Measurements from ENCODE around the gene EXOSC3. TPM values are rescaled to one million over a fixed set of nuclear protein-coding genes. Genes with fewer than 3 reads are reported as not detected.
A peak's percentile ranks its signal among the peaks of the same experiment; 100 is the strongest.

Gene EXOSC3
- total and polyA plus RNA-seq, 2 of the 13 experiments (the other 11 are each of a cell fraction or from before 2014, with no cell fraction given): 17.5 to 68.7 TPM

DNA sequence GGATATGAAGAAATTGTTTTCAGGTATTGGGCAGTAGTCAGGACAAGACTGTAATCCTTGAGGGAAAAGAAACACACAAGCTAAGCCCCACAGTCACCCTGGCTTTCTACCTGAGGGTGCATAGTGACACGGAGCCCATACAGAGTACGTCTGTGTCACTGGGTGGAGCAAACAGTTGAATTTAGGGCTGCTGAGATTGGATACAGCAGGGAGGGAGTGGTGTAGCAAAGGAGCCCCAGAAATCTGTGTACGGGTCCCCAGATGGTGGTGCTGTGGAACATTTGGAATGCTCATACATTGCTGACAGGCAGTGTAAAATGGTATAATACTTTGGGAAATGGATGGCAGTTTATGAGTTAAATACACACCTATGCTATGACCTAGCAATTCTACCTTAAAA, 26.1 kb downstream of the EXOSC3 start:
- intact Hi-C loops (cut with micrococcal nuclease; ENCODE audit: unreplicated experiment) (no loop called here), in situ Hi-C loops (cut with HindIII; ENCODE audit: extremely low pct_ligation_motif_present, low pct_unique_long_range_greater_than_20kb) (no loop called here)
- Histone ChIP-seq H3K27ac (ENCODE audit: extremely low read length, insufficient read depth, low read length) (no peak overlapping the region), H3K4me1 (ENCODE audit: insufficient read depth, low read length) (peaks cover 25% of the 10 kb centered on the region), H3K36me3 (replicated peaks in 1 of 2; ENCODE audit: control insufficient read depth in 1 of 2, insufficient read depth in 2 of 2, low read length in 2 of 2) (peaks cover 2% of the 10 kb centered on the region in 2 experiments; a peak in 1 of 5 replicates), H3K9ac (ENCODE audit: insufficient read depth, low read depth, low read length) (no peak overlapping the region), H3K79me2 (ENCODE audit: insufficient read depth, low read length) (peaks cover 8% of the 10 kb centered on the region), H3K4me3 (replicated peaks in 1 of 3; ENCODE audit: insufficient read depth in 1 of 3, low read depth in 2 of 3, low read length in 3 of 3) (no peak overlapping the region), H2AFZ (ENCODE audit: low read length) (no peak overlapping the region), H4K20me1 (ENCODE audit: insufficient read depth, low read length) (no peaks in the 10 kb centered on the region), H3K9me3 (ENCODE audit: low read length) (no peaks in the 10 kb centered on the region), H3K4me2 (ENCODE audit: low read depth, low read length) (no peak overlapping the region), H3K27me3 (ENCODE audit: control insufficient read depth in 1 of 2, insufficient read depth in 2 of 2, low read length in 2 of 2) (no peaks in the 10 kb centered on the region)
- CTCF ChIA-PET (ENCODE audit: low intra/inter-chr PET ratio, low total read pairs): no interaction called here
- TF ChIP-seq ZNF253 (CRISPR knock-in tag; IDR thresholded peaks at IDR 0.05; ENCODE audit: borderline replicate concordance): no peak
- TF ChIP-seq ZNF569 (CRISPR knock-in tag; IDR thresholded peaks at IDR 0.05; ENCODE audit: borderline replicate concordance): no peak
- TF ChIP-seq TCF12 (IDR thresholded peaks at IDR 0.05): no peak
- no peak for TF ChIP-seq TCF12 (CRISPR knock-in tag; IDR thresholded peaks at IDR 0.05)
- DNase-seq (ENCODE audit: low spot score) (no peak), ATAC-seq (no peak), FAIRE-seq (no peak)
- BruUV-seq (replicated peaks): no TSS peak
- 94% methylated on average over 3 of the region's 3 CpGs for WGBS (ENCODE audit: low lambda C conversion rate)
- POLR2A ChIA-PET: no interaction called here

DNA sequence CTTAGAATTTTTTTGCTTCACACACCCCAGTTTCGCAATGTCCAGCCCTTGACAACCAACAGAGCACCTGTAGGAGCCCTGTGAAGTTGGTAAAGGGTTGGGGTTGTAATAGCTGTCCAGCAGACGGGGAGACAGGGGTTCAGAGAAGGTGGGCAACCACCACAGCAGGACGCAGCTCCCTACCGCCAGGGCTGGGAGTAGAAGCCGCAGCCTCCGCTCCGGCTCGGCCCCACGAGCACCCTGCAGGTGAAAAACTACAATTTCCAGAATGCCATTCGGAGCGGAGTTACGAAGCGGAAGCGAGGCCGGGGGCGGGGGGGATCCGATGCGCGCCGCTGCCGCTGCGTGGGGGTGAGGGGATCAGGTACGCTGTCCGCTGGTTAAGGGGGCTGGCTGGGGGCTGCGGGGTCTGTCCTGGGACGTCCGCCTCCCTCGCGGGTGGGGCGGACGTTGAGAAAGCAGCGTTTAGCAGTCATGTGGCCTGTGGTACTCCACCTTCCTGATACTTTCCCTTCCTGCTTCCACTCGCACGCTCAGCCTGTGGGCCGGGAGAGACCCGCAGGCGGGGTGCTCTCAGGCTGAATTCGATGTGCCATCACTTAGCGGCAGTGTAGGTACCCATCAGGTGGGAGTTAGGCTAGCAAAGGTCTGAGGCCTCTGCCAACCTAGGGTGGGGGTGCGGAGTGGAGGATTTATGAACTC, 31.2 kb downstream of the EXOSC3 start, which contains the start of gene TRMT10B:
TSS of gene TRMT10B (plus strand) at position 317 of the 702 bp plus-strand sequence. CDS start 8,127 bp downstream, outside the sequence.
- Histone ChIP-seq H3K27me3 (ENCODE audit: control insufficient read depth in 1 of 2, insufficient read depth in 2 of 2, low read length in 2 of 2) (peaks cover 0 to 1% of the 10 kb centered on the region in 2 experiments; a peak in 3 of 5 replicates), H3K27ac (ENCODE audit: extremely low read length, insufficient read depth, low read length) (no peak within 1 kb of the TSS), H4K20me1 (ENCODE audit: insufficient read depth, low read length) (no peaks in the 10 kb centered on the region), H3K4me1 (ENCODE audit: insufficient read depth, low read length) (peaks cover 23% of the 10 kb centered on the region), H3K36me3 (replicated peaks in 1 of 2; ENCODE audit: control insufficient read depth in 1 of 2, insufficient read depth in 2 of 2, low read length in 2 of 2) (peaks cover 2% of the 10 kb centered on the region in 2 experiments; a peak in 1 of 5 replicates), H3K4me2 (ENCODE audit: low read depth, low read length) (peak within 1 kb of the TSS; percentile 85), H3K79me2 (ENCODE audit: insufficient read depth, low read length) (peaks cover 9% of the 10 kb centered on the region), H3K9ac (ENCODE audit: insufficient read depth, low read depth, low read length) (peak within 1 kb of the TSS; percentile 80), H3K9me3 (ENCODE audit: low read length) (no peaks in the 10 kb centered on the region), H2AFZ (ENCODE audit: low read length) (peak within 1 kb of the TSS; percentile 93), H3K4me3 (replicated peaks in 1 of 3; ENCODE audit: insufficient read depth in 1 of 3, low read depth in 2 of 3, low read length in 3 of 3) (peak within 1 kb of the TSS; percentile 84 to 90 (median 89))
- FAIRE-seq (peak; percentile 8), ATAC-seq (peak; percentile 98), DNase-seq (ENCODE audit: low spot score) (peak; percentile 61)
- in situ Hi-C loops (cut with HindIII; ENCODE audit: extremely low pct_ligation_motif_present, low pct_unique_long_range_greater_than_20kb) (no loop called here), intact Hi-C loops (cut with micrococcal nuclease; ENCODE audit: unreplicated experiment) (loop anchor here (1.0 kb wide), 1 partner anchor 47 kb away; the partner anchor contains the start of gene DCAF10)
- POLR2A ChIA-PET: interaction anchor here (0.7 to 1.1 kb wide), 5 partner anchors 31 to 607 kb away, joined by 3 to 6 read pairs (median 3); partner anchors contain the start of genes DCAF10 and EXOSC3
- WGBS (ENCODE audit: low lambda C conversion rate): 3% methylated on average over 31 of the region's 40 CpGs
- CTCF ChIA-PET (ENCODE audit: low intra/inter-chr PET ratio, low total read pairs): no interaction called here
- BruUV-seq (replicated peaks): TSS peak; percentile 82
- no peak for TF ChIP-seq KLF11 (CRISPR knock-in tag; IDR thresholded peaks at IDR 0.05)
- TF ChIP-seq NRL (CRISPR knock-in tag; IDR thresholded peaks at IDR 0.05; ENCODE audit: borderline replicate concordance): peak; percentile 49; the same call in 1 of the 2 replicates
- TF ChIP-seq, protein P1, sequence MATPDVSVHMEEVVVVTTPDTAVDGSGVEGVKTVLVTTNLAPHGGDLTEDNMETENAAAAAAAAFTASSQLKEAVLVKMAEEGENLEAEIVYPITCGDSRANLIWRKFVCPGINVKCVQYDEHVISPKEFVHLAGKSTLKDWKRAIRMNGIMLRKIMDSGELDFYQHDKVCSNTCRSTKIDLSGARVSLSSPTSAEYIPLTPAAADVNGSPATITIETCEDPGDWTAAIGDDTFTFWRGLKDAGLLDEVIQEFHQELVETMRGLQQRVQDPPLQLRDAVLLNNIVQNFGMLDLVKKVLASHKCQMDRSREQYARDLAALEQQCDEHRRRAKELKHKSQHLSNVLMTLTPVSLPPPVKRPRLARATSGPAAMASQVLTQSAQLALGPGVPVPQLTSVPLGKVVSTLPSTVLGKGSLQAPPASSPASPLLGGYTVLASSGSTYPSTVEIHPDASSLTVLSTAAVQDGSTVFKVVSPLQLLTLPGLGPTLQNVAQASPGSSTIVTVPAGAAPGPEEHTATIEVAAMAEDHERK (CRISPR knock-in tag; IDR thresholded peaks at IDR 0.05; ENCODE audit: low read depth): peak; percentile 46; the same call in 1 of the 2 replicates
- no peak for TF ChIP-seq SMYD3 (CRISPR knock-in tag; IDR thresholded peaks at IDR 0.05)
- peak; percentile 70 for TF ChIP-seq CEBPB (IDR thresholded peaks at IDR 0.05; ENCODE audit: borderline replicate concordance, low read depth, low read length)
- no peak for TF ChIP-seq CREB1 (IDR thresholded peaks at IDR 0.05)
- peak; percentile 65 for TF ChIP-seq CREB1 (CRISPR knock-in tag; IDR thresholded peaks at IDR 0.05)
- TF ChIP-seq MYPOP (CRISPR knock-in tag; IDR thresholded peaks at IDR 0.05): peak; percentile 56; the same call in 1 of the 2 replicates
- TF ChIP-seq ETV5 (CRISPR knock-in tag; IDR thresholded peaks at IDR 0.05; ENCODE audit: borderline replicate concordance): peak; percentile 53; the same call in 1 of the 2 replicates
- peak; percentile 62; the same call in 1 of the 2 replicates for TF ChIP-seq KMT2A (CRISPR knock-in tag; IDR thresholded peaks at IDR 0.05)
- TF ChIP-seq ZNF768 (CRISPR knock-in tag; IDR thresholded peaks at IDR 0.05): peak; percentile 73; the same call in 1 of the 2 replicates
- no peak for TF ChIP-seq KDM3A (CRISPR knock-in tag; IDR thresholded peaks at IDR 0.05; ENCODE audit: low read depth)
- TF ChIP-seq HNRNPH1 (optimal IDR thresholded peaks at IDR 0.05; ENCODE audit: low read depth, low read length): peak; percentile 32
